GM12892 (cell line): ENCODE measurements around the gene LAMB1.

ENCODE experiments used
- POLR2A ChIP-seq: IDR thresholded peaks from 2 replicates; pipeline ENCODE4 v1.6.1; 2011; ENCODE audit warnings: low read depth, low read length, control low read depth
- POLR2AphosphoS5 ChIP-seq: IDR thresholded peaks from 2 replicates; pipeline ENCODE4 v1.6.1; 2011; ENCODE audit warnings: low read depth, low read length, control low read depth
- TAF1 ChIP-seq: IDR thresholded peaks from 2 replicates; pipeline ENCODE4 v1.6.1; 2011; ENCODE audit warnings: low read depth, mild to moderate bottlenecking, control low read depth, low read length, borderline replicate concordance

- TF ChIP-seq POLR2A, result no peak
- TF ChIP-seq TAF1, result no peak
- no peak for TF ChIP-seq POLR2AphosphoS5
These were observed 34.5 kb downstream of the LAMB1 start for GRCh38 chr7:107968449-107968848.
